Uterus (tissue), 2 donors: Measurements from ENCODE around the gene GJB6.

Source experiments
- CTCF ChIP-seq, 4 experiments: fragments of 200-600 bp in 2 of 4; fragments of 450-650 bp in 2 of 4; sonication (generic) in 2 of 4; IDR thresholded peaks; one replicate each; pipeline ENCODE4 v1.5.1; 2016 to 2019; ENCODE audit warnings: antibody characterized with exemption in 4 of 4, mild to moderate bottlenecking in 2 of 4, moderate library complexity in 1 of 4
- POLR2A ChIP-seq, 2 donors: fragments of 450-650 bp; IDR thresholded peaks; one replicate each; pipeline ENCODE4 v1.6.1; 2016; ENCODE audit warnings: antibody characterized with exemption in 2 of 2, mild to moderate bottlenecking in 1 of 2, moderate library complexity in 1 of 2

DNA sequence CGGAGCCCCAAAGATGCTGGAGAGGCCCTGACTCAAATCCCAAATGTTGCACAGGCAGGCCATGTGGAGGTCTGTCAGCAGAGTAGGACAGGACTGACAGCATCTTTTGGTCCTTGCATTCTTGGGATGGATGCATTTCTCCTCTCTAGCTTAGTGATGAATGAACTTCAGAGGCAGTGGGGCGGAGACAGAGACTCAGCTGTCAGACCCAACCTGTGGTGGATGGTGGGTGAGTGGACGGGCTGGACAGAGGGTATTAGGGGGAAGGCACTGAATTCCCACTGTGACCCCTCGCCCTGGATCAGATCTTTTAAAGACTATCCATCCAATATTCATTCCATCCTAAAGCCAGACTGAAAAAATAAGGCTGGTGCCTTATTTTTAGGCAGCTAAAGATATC lies 39.3 kb upstream of the GJB6 start:
- TF ChIP-seq CTCF (IDR thresholded peaks at IDR 0.05), result no peak
- TF ChIP-seq POLR2A (IDR thresholded peaks at IDR 0.05), result no peak
